A673 (cell line): ENCODE data around the gene JSRP1.

Source experiments
- EZH2 ChIP-seq: fragments of 200-600 bp; sonication (generic); IDR thresholded peaks from 2 replicates; pipeline ENCODE4 v1.6.1; 2017; ENCODE audit warnings: borderline replicate concordance, low read depth, mild to moderate bottlenecking, mixed read lengths, antibody characterized with exemption, low read length; ENCODE audit not compliant: poor library complexity, severe bottlenecking
- TF ChIP-seq, protein P1 (sequence below): fragments of 300-800, 200-600 bp; sonication (generic); conservative IDR thresholded peaks from 2 replicates; pipeline ENCODE4 v1.5.1; 2017; ENCODE audit warnings: low read depth, mild to moderate bottlenecking, antibody characterized with exemption, low read length, moderate library complexity, mixed read lengths

DNA sequence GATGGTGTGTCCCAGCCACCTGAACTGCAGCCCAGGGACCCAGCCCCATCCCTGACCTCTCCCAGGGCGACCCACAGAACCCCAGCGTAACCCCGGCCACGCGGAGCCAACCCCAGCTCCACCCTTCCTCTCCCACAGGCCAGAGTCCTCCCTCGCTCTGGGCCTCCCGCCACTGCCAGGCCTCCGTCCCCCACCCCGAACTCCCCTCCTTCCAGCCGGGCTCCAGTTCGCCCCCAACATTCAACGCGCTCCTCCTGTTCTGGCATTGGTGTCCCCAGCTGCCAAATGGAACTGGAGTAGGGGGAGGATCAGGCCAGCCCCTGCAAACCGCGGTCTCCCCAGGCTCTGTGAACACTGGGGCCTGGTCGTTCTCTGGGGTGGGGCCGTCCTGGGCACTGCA, 44.3 kb upstream of the JSRP1 start:
- TF ChIP-seq, protein P1, sequence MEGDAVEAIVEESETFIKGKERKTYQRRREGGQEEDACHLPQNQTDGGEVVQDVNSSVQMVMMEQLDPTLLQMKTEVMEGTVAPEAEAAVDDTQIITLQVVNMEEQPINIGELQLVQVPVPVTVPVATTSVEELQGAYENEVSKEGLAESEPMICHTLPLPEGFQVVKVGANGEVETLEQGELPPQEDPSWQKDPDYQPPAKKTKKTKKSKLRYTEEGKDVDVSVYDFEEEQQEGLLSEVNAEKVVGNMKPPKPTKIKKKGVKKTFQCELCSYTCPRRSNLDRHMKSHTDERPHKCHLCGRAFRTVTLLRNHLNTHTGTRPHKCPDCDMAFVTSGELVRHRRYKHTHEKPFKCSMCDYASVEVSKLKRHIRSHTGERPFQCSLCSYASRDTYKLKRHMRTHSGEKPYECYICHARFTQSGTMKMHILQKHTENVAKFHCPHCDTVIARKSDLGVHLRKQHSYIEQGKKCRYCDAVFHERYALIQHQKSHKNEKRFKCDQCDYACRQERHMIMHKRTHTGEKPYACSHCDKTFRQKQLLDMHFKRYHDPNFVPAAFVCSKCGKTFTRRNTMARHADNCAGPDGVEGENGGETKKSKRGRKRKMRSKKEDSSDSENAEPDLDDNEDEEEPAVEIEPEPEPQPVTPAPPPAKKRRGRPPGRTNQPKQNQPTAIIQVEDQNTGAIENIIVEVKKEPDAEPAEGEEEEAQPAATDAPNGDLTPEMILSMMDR = no peak
- TF ChIP-seq EZH2 = no peak
